IMR-90 (cell line): ENCODE results near the gene CES3. TPM values are rescaled to one million over a fixed set of nuclear protein-coding genes. Genes with fewer than 3 reads are reported as not detected.

Source experiments
- ATAC-seq: fragments of 200-7000 bp; cut with Tn5 transposase; 2 replicates; pipeline ENCODE4 v1.9.1; 2020; ENCODE audit warnings: low read depth, mild to moderate bottlenecking, moderate library complexity
- BruUV-seq: library from RNA; stranded (reverse); fragments of 400-500 nt; replicated peaks from 2 replicates; lab custom pipeline; 2021; lab: Mats Ljungman, UMichigan
- CTCF ChIA-PET: fragments of 300-600 bp; formaldehyde crosslinking; extraction: SDS; loops from one replicate; lab custom pipeline; 2021; ENCODE audit warnings: antibody characterized with exemption; lab: Yijun Ruan, JAX
- POLR2A ChIA-PET: fragments of 300-600 bp; sonication (Branson Sonifier 250); formaldehyde crosslinking; loops from one replicate; lab custom pipeline; 2022; ENCODE audit warnings: antibody characterized with exemption; ENCODE audit not compliant: unreplicated experiment; lab: Charles Lee
- DNase-seq: peaks from one replicate; pipeline ENCODE4 v3.0.0; 2013
- H2AFZ ChIP-seq: replicated peaks from 2 replicates; pipeline ENCODE3; 2013; ENCODE audit warnings: low read length, mild to moderate bottlenecking; ENCODE audit not compliant: poor library complexity
- H2AK5ac ChIP-seq: 2 replicates; pipeline ENCODE4 v1.6.1; 2013; ENCODE audit warnings: low read depth, low read length, inconsistent platforms
- H2AK9ac ChIP-seq: replicated peaks from 2 replicates; pipeline ENCODE3; 2013; ENCODE audit warnings: mild to moderate bottlenecking, low read depth, low read length, moderate library complexity; ENCODE audit not compliant: poor library complexity
- H2BK120ac ChIP-seq: 2 replicates; pipeline ENCODE4 v1.6.1; 2013; ENCODE audit warnings: low read depth, low read length, inconsistent platforms
- H2BK15ac ChIP-seq: 3 replicates; pipeline ENCODE4 v1.6.1; 2013; ENCODE audit warnings: low read depth, low read length, inconsistent platforms
- H2BK20ac ChIP-seq: 2 replicates; pipeline ENCODE4 v1.6.1; 2013; ENCODE audit warnings: low read depth, mild to moderate bottlenecking, inconsistent platforms, low read length, moderate library complexity
- H2BK5ac ChIP-seq: 2 replicates; pipeline ENCODE4 v1.6.1; 2013; ENCODE audit warnings: mild to moderate bottlenecking, low read depth, low read length, inconsistent platforms; ENCODE audit not compliant: poor library complexity, severe bottlenecking
- H3K14ac ChIP-seq: replicated peaks from 2 replicates; pipeline ENCODE4 v1.6.1; 2013; ENCODE audit warnings: low read depth, low read length, inconsistent platforms
- H3K18ac ChIP-seq: 2 replicates; pipeline ENCODE4 v1.6.1; 2013; ENCODE audit warnings: low read depth, low read length, control low read depth
- H3K23ac ChIP-seq: 2 replicates; pipeline ENCODE4 v1.6.1; 2013; ENCODE audit warnings: low read depth, low read length, inconsistent platforms
- H3K27ac ChIP-seq: 2 replicates; pipeline ENCODE4 v1.5.1; 2013; ENCODE audit warnings: mild to moderate bottlenecking, control low read depth, low read length; ENCODE audit not compliant: insufficient read depth
- H3K27me3 ChIP-seq: 2 replicates; pipeline ENCODE4 v1.6.1; 2013; ENCODE audit warnings: low read length; ENCODE audit not compliant: control insufficient read depth, insufficient read depth
- H3K36me3 ChIP-seq: 2 replicates; pipeline ENCODE4 v1.6.1; 2013; ENCODE audit warnings: low read length, mixed read lengths; ENCODE audit not compliant: control insufficient read depth, insufficient read depth
- H3K4ac ChIP-seq: 2 replicates; pipeline ENCODE4 v1.6.1; 2013; ENCODE audit warnings: low read depth, low read length, inconsistent platforms
- H3K4me1 ChIP-seq: 2 replicates; pipeline ENCODE4 v1.6.1; 2013; ENCODE audit warnings: low read length, mixed read lengths; ENCODE audit not compliant: control insufficient read depth, insufficient read depth
- H3K4me2 ChIP-seq: 2 replicates; pipeline ENCODE4 v1.6.1; 2013; ENCODE audit warnings: low read depth, mild to moderate bottlenecking, control low read depth, low read length, moderate library complexity
- H3K4me3 ChIP-seq: 2 replicates; pipeline ENCODE4 v1.5.1; 2013; ENCODE audit warnings: low read depth, mild to moderate bottlenecking, control low read depth, low read length, moderate library complexity; ENCODE audit not compliant: insufficient read depth
- H3K56ac ChIP-seq: 2 replicates; pipeline ENCODE4 v1.6.1; 2013; ENCODE audit warnings: low read length, inconsistent platforms; ENCODE audit not compliant: insufficient read depth; ENCODE audit errors: extremely low read depth
- H3K79me1 ChIP-seq, 2 experiments: 2 replicates each; pipeline ENCODE4 v1.6.1; 2013; ENCODE audit warnings: low read length in 2 of 2, inconsistent platforms in 1 of 2, low read depth in 1 of 2
- H3K9ac ChIP-seq: 2 replicates; pipeline ENCODE4 v1.6.1; 2013; ENCODE audit warnings: low read depth, low read length, control low read depth
- H3K9me1 ChIP-seq: 2 replicates; pipeline ENCODE4 v1.6.1; 2013; ENCODE audit warnings: low read length, inconsistent platforms; ENCODE audit not compliant: insufficient read depth
- H3K9me3 ChIP-seq: 2 replicates; pipeline ENCODE4 v1.6.1; 2013; ENCODE audit warnings: low read length; ENCODE audit not compliant: control insufficient read depth, insufficient read depth
- H4K20me1 ChIP-seq: 2 replicates; pipeline ENCODE4 v1.6.1; 2013; ENCODE audit warnings: low read length, inconsistent platforms; ENCODE audit not compliant: insufficient read depth
- H4K5ac ChIP-seq: 2 replicates; pipeline ENCODE4 v1.6.1; 2013; ENCODE audit warnings: mild to moderate bottlenecking, low read depth, low read length, control low read depth
- H4K8ac ChIP-seq, 2 experiments: 2 replicates each; pipeline ENCODE4 v1.6.1; 2013; ENCODE audit warnings: low read depth in 2 of 2, low read length in 2 of 2, control low read depth in 1 of 2, inconsistent platforms in 1 of 2
- H4K91ac ChIP-seq: 2 replicates; pipeline ENCODE4 v1.6.1; 2013; ENCODE audit warnings: low read depth, low read length, inconsistent platforms; ENCODE audit not compliant: insufficient read depth
- CTCF ChIP-seq: conservative IDR thresholded peaks from 2 replicates; pipeline ENCODE4 v1.5.1; 2012; ENCODE audit warnings: mild to moderate bottlenecking, low read depth, low read length, improper control_type of control experiment
- RCOR1 ChIP-seq: IDR thresholded peaks from 2 replicates; pipeline ENCODE4 v1.6.1; 2012; ENCODE audit warnings: mild to moderate bottlenecking, low read length, improper control_type of control experiment; ENCODE audit not compliant: insufficient replicate concordance
- RFX5 ChIP-seq: IDR thresholded peaks from 2 replicates; pipeline ENCODE4 v1.8.0; 2012; ENCODE audit warnings: low read depth, mild to moderate bottlenecking, low read length, moderate library complexity
- WGBS, 2 experiments: methylation state at CpG; one replicate each; pipeline versions ENCODE4 v1.1.5 to v1.1.7; 2013; ENCODE audit warnings: missing lambda C conversion rate in 2 of 2; ENCODE audit not compliant: insufficient read length in 1 of 2; ENCODE audit errors: extremely low coverage in 2 of 2; 5-methylcytosine and 5-hydroxymethylcytosine counted together
- dilution Hi-C: fragments of 300-500 bp; cut with HindIII; formaldehyde crosslinking; loops from one replicate; pipeline ENCODE4 v1.14.3; 2018; ENCODE audit warnings: low sequenced_read_pairs; ENCODE audit not compliant: unreplicated experiment
- in situ Hi-C: fragments of 300-500 bp; cut with MboI; formaldehyde crosslinking; loops from 3 replicates; pipeline ENCODE4 v1.14.3; 2019; ENCODE audit warnings: low sequenced_read_pairs, inconsistent platforms, mixed read lengths
- intact Hi-C: fragments of 100-400 bp; cut with micrococcal nuclease; formaldehyde crosslinking; loops from 2 replicates; pipeline ENCODE4 v1.10.0; 2022
- polyA plus RNA-seq, 3 experiments: library from polyadenylated mRNA; depleted of rRNA; stranded (reverse); fragments of >200 nt; gene quantifications; 2 replicates each; pipeline ENCODE4 v1.2.3, GENCODE V29; 2012; ENCODE audit warnings: low replicate concordance in 1 of 3
- total RNA-seq: library from RNA; depleted of rRNA; stranded (reverse); fragments of >200 nt; gene quantifications from 2 replicates; pipeline ENCODE4 v1.2.3, GENCODE V29; 2012

CES3 gene
- total and polyA plus RNA-seq, 2 of the 4 experiments (the other 2 are of a cell fraction), result 0.03 TPM; not detected in 1

- ChIA-PET CTCF (interaction anchor here (1.4 kb wide), 1 partner anchor 8 kb away, joined by 4 read pairs; no protein-coding TSS in a partner anchor), POLR2A (no interaction called here)
- Histone ChIP-seq H2BK5ac (no peak overlapping the region), H3K4me1 (no peaks in the 10 kb centered on the region), H2AFZ (no peak overlapping the region), H2BK120ac (no peak overlapping the region), H3K4ac (no peak overlapping the region), H3K9me1 (no peaks in the 10 kb centered on the region), H3K27ac (no peak overlapping the region), H3K79me1 (no peaks in the 10 kb centered on the region), H2AK9ac (peak overlapping the region; percentile 82), H3K9ac (no peak overlapping the region), H2BK15ac (no peak overlapping the region), H3K36me3 (no peaks in the 10 kb centered on the region), H4K91ac (no peak overlapping the region), H3K56ac (no peak overlapping the region), H2BK20ac (no peak overlapping the region), H4K20me1 (no peaks in the 10 kb centered on the region), H3K4me3 (no peak overlapping the region), H4K8ac (no peak overlapping the region), H3K14ac (no peak overlapping the region), H3K27me3 (peaks cover 43% of the 10 kb centered on the region), H3K23ac (no peak overlapping the region), H4K5ac (no peak overlapping the region), H2AK5ac (peak overlapping the region; percentile 7; the same call in 1 of the 2 replicates), H3K4me2 (no peak overlapping the region), H3K9me3 (no peaks in the 10 kb centered on the region), H3K18ac (no peak overlapping the region)
- WGBS, 2 experiments, result no CpG with 5 or more reads among the region's 9 CpGs
- in situ Hi-C loops, result no loop called here
- intact Hi-C loops, result no loop called here
- ATAC-seq (no peak), DNase-seq (no peak)
- dilution Hi-C loops, result no loop called here
- no TSS peak for BruUV-seq
- TF ChIP-seq CTCF, result no peak
- TF ChIP-seq RFX5, result no peak
- TF ChIP-seq RCOR1, result no peak
Observed at GRCh38 chr16:66917741-66918140, 43.3 kb upstream of the CES3 start.
